Measurements from ENCODE around the gene TBX4. TPM values are rescaled to one million over a fixed set of nuclear protein-coding genes. Genes with fewer than 3 reads are reported as not detected.
A peak's percentile ranks its signal among the peaks of the same experiment; 100 is the strongest.

Gene TBX4
- total and polyA plus RNA-seq, 2 experiments from 2014 or later = not detected

DNA sequence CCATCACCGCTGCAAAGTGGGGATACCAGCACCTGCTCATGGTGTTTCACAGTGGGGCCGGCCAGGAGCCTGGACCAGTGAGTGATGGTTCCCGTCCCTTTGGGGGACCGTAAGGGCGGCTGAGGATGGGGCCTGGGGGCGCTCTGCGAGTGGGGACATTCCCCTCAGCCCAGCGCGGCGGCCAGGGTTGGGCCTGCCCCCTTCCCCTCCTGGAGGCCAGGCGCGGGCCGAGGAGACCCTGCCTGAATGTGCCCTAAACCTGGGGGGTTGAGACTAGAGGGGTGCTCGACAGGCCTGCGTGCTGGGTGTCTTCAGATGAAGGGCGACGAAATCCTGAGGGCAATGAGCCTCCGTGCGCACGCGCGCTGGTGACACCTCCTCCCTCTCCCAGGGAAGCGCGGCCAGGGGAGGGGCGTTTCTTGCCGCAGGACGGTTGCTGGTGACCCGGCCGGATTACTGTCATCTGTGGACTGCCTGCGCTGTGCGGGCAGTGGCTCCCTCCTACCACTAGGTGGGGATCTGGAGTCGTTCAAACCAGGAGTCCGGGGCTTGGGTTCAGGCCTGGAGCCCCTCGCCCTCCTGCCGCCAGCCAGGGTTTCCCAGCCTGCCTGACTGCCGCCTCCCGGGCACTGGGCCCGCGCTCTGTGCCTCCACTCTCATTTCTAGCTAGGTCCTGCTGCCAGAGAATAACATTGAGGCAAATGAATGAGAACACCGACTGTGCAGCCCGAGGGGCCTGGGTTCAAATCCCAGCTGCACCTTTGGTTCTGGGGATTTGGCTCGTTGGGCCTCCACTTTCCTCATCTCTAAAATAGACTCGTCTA lies 35.5 kb upstream of the TBX4 start:
- Histone ChIP-seq H2AFZ (peak overlapping the region; percentile 95), H3K27me3 (ENCODE audit: insufficient read depth) (peaks cover 62% of the 10 kb centered on the region)
- H3K27me3 Mint-ChIP-seq (ENCODE audit: insufficient read depth, low read depth, poor library complexity) = peaks cover 50% of the 10 kb centered on the region

More for the DNA sequence above, 35.5 kb upstream of the TBX4 start:
- peaks cover 13% of the 10 kb centered on the region for H3K4me1 Mint-ChIP-seq
- no peaks in the 10 kb centered on the region for H3K79me2 ChIP-seq (replicated peaks; ENCODE audit: insufficient read depth)
- H3K27ac Mint-ChIP-seq = no peak overlapping the region
- no peaks in the 10 kb centered on the region for H3F3A ChIP-seq (replicated peaks; ENCODE audit: low read depth)
- no peaks in the 10 kb centered on the region; the same call in 2 of the 3 replicates for H3K36me3 Mint-ChIP-seq (ENCODE audit: low read depth)
- no peaks in the 10 kb centered on the region for H4K20me1 ChIP-seq (replicated peaks; ENCODE audit: insufficient read depth)
- H3K36me3 ChIP-seq (ENCODE audit: insufficient read depth) = no peaks in the 10 kb centered on the region
- H3K4me2 ChIP-seq = peak overlapping the region; percentile 88
- H3K4me3 Mint-ChIP-seq = peak overlapping the region; percentile 69
- TF ChIP-seq EZH2 (IDR thresholded peaks at IDR 0.05; ENCODE audit: low read depth, unreplicated experiment) = no peak
- TF ChIP-seq, protein P1, sequence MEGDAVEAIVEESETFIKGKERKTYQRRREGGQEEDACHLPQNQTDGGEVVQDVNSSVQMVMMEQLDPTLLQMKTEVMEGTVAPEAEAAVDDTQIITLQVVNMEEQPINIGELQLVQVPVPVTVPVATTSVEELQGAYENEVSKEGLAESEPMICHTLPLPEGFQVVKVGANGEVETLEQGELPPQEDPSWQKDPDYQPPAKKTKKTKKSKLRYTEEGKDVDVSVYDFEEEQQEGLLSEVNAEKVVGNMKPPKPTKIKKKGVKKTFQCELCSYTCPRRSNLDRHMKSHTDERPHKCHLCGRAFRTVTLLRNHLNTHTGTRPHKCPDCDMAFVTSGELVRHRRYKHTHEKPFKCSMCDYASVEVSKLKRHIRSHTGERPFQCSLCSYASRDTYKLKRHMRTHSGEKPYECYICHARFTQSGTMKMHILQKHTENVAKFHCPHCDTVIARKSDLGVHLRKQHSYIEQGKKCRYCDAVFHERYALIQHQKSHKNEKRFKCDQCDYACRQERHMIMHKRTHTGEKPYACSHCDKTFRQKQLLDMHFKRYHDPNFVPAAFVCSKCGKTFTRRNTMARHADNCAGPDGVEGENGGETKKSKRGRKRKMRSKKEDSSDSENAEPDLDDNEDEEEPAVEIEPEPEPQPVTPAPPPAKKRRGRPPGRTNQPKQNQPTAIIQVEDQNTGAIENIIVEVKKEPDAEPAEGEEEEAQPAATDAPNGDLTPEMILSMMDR (conservative IDR thresholded peaks at IDR 0.05; ENCODE audit: low read depth in 2 of 2) = peak; percentile 78 to 91
- no peak for TF ChIP-seq NANOG (IDR thresholded peaks at IDR 0.05; ENCODE audit: borderline replicate concordance)
- TF ChIP-seq, protein P2, sequence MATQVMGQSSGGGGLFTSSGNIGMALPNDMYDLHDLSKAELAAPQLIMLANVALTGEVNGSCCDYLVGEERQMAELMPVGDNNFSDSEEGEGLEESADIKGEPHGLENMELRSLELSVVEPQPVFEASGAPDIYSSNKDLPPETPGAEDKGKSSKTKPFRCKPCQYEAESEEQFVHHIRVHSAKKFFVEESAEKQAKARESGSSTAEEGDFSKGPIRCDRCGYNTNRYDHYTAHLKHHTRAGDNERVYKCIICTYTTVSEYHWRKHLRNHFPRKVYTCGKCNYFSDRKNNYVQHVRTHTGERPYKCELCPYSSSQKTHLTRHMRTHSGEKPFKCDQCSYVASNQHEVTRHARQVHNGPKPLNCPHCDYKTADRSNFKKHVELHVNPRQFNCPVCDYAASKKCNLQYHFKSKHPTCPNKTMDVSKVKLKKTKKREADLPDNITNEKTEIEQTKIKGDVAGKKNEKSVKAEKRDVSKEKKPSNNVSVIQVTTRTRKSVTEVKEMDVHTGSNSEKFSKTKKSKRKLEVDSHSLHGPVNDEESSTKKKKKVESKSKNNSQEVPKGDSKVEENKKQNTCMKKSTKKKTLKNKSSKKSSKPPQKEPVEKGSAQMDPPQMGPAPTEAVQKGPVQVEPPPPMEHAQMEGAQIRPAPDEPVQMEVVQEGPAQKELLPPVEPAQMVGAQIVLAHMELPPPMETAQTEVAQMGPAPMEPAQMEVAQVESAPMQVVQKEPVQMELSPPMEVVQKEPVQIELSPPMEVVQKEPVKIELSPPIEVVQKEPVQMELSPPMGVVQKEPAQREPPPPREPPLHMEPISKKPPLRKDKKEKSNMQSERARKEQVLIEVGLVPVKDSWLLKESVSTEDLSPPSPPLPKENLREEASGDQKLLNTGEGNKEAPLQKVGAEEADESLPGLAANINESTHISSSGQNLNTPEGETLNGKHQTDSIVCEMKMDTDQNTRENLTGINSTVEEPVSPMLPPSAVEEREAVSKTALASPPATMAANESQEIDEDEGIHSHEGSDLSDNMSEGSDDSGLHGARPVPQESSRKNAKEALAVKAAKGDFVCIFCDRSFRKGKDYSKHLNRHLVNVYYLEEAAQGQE (IDR thresholded peaks at IDR 0.05; ENCODE audit: unreplicated experiment) = no peak
- TF ChIP-seq POLR2AphosphoS5 (IDR thresholded peaks at IDR 0.05; ENCODE audit: low read depth) = peak; percentile 43
- TF ChIP-seq, protein P3, sequence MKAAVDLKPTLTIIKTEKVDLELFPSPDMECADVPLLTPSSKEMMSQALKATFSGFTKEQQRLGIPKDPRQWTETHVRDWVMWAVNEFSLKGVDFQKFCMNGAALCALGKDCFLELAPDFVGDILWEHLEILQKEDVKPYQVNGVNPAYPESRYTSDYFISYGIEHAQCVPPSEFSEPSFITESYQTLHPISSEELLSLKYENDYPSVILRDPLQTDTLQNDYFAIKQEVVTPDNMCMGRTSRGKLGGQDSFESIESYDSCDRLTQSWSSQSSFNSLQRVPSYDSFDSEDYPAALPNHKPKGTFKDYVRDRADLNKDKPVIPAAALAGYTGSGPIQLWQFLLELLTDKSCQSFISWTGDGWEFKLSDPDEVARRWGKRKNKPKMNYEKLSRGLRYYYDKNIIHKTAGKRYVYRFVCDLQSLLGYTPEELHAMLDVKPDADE (IDR thresholded peaks at IDR 0.05) = no peak
- TF ChIP-seq EZH2phosphoT487 (IDR thresholded peaks at IDR 0.05; ENCODE audit: unreplicated experiment) = no peak
- no peak for TF ChIP-seq JUNB (IDR thresholded peaks at IDR 0.05; ENCODE audit: unreplicated experiment)
- TF ChIP-seq, protein P4, sequence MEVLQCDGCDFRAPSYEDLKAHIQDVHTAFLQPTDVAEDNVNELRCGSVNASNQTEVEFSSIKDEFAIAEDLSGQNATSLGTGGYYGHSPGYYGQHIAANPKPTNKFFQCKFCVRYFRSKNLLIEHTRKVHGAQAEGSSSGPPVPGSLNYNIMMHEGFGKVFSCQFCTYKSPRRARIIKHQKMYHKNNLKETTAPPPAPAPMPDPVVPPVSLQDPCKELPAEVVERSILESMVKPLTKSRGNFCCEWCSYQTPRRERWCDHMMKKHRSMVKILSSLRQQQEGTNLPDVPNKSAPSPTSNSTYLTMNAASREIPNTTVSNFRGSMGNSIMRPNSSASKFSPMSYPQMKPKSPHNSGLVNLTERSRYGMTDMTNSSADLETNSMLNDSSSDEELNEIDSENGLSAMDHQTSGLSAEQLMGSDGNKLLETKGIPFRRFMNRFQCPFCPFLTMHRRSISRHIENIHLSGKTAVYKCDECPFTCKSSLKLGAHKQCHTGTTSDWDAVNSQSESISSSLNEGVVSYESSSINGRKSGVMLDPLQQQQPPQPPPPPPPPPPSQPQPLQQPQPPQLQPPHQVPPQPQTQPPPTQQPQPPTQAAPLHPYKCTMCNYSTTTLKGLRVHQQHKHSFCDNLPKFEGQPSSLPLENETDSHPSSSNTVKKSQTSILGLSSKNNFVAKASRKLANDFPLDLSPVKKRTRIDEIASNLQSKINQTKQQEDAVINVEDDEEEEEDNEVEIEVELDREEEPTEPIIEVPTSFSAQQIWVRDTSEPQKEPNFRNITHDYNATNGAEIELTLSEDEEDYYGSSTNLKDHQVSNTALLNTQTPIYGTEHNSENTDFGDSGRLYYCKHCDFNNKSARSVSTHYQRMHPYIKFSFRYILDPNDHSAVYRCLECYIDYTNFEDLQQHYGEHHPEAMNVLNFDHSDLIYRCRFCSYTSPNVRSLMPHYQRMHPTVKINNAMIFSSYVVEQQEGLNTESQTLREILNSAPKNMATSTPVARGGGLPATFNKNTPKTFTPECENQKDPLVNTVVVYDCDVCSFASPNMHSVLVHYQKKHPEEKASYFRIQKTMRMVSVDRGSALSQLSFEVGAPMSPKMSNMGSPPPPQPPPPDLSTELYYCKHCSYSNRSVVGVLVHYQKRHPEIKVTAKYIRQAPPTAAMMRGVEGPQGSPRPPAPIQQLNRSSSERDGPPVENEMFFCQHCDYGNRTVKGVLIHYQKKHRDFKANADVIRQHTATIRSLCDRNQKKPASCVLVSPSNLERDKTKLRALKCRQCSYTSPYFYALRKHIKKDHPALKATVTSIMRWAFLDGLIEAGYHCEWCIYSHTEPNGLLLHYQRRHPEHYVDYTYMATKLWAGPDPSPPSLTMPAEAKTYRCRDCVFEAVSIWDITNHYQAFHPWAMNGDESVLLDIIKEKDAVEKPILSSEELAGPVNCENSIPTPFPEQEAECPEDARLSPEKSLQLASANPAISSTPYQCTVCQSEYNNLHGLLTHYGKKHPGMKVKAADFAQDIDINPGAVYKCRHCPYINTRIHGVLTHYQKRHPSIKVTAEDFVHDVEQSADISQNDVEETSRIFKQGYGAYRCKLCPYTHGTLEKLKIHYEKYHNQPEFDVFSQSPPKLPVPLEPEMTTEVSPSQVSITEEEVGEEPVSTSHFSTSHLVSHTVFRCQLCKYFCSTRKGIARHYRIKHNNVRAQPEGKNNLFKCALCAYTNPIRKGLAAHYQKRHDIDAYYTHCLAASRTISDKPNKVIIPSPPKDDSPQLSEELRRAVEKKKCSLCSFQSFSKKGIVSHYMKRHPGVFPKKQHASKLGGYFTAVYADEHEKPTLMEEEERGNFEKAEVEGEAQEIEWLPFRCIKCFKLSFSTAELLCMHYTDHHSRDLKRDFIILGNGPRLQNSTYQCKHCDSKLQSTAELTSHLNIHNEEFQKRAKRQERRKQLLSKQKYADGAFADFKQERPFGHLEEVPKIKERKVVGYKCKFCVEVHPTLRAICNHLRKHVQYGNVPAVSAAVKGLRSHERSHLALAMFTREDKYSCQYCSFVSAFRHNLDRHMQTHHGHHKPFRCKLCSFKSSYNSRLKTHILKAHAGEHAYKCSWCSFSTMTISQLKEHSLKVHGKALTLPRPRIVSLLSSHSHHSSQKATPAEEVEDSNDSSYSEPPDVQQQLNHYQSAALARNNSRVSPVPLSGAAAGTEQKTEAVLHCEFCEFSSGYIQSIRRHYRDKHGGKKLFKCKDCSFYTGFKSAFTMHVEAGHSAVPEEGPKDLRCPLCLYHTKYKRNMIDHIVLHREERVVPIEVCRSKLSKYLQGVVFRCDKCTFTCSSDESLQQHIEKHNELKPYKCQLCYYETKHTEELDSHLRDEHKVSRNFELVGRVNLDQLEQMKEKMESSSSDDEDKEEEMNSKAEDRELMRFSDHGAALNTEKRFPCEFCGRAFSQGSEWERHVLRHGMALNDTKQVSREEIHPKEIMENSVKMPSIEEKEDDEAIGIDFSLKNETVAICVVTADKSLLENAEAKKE (CRISPR knock-in tag; IDR thresholded peaks at IDR 0.05) = no peak
- TF ChIP-seq ZNF331 (CRISPR knock-in tag; IDR thresholded peaks at IDR 0.05; ENCODE audit: low read depth) = no peak
- TF ChIP-seq STAT1 (IDR thresholded peaks at IDR 0.05; ENCODE audit: unreplicated experiment) = no peak
- TF ChIP-seq CREB1 (CRISPR knock-in tag; IDR thresholded peaks at IDR 0.05; ENCODE audit: low read depth) = 0 out of 2 replicates have a peak, but pooled peaks have one; percentile 4
- no peak for TF ChIP-seq ZNF114 (CRISPR knock-in tag; IDR thresholded peaks at IDR 0.05)
- H3K9me3 Mint-ChIP-seq = no peaks in the 10 kb centered on the region
- peaks cover 12% of the 10 kb centered on the region; the same call in 1 of the 2 replicates for H3K4me1 ChIP-seq (ENCODE audit: insufficient read depth)
- peak; percentile 94 for DNase-seq (ENCODE audit: low spot score)
- peak overlapping the region; percentile 58 for H3K4me3 ChIP-seq
- no peak overlapping the region for H3K27ac ChIP-seq (ENCODE audit: low read depth)
- no peaks in the 10 kb centered on the region for H3K9me2 ChIP-seq (ENCODE audit: insufficient read depth)
- ATAC-seq = peak; percentile 66

Data from GM23338 (cell line).